PC-3 (cell line): ENCODE measurements around the gene SPEM1.

Experiments used
- CTCF ChIP-seq: fragments of 300-600 bp; sonication (generic); conservative IDR thresholded peaks from 2 replicates; pipeline ENCODE4 v1.5.1; 2017; ENCODE audit warnings: antibody characterized with exemption, low read depth, mild to moderate bottlenecking, low read length
- EZH2 ChIP-seq: fragments of 300-600 bp; sonication (generic); IDR thresholded peaks from one replicate; pipeline ENCODE4 v1.6.1; 2017; ENCODE audit warnings: antibody characterized with exemption, mild to moderate bottlenecking, low read length; ENCODE audit not compliant: unreplicated experiment
- EZH2phosphoT487 ChIP-seq: fragments of 300-600 bp; sonication (generic); IDR thresholded peaks from 2 replicates; pipeline ENCODE4 v1.6.1; 2018; ENCODE audit warnings: mild to moderate bottlenecking, antibody characterized with exemption, low read length, borderline replicate concordance

- TF ChIP-seq CTCF, result no peak
- TF ChIP-seq EZH2, result no peak
- no peak for TF ChIP-seq EZH2phosphoT487
These were observed 12.5 kb upstream of the SPEM1 start, which contains the start of gene NLGN2 for GRCh38 chr17:7407485-7408251.
